ENCODE measurements around the gene TNS4. TPM values are rescaled to one million over a fixed set of nuclear protein-coding genes. Genes with fewer than 3 reads are reported as not detected.
A peak's percentile ranks its signal among the peaks of the same experiment; 100 is the strongest.

The TNS4 gene
- total RNA-seq, 1 donor from 2014 or later: not detected

DNA sequence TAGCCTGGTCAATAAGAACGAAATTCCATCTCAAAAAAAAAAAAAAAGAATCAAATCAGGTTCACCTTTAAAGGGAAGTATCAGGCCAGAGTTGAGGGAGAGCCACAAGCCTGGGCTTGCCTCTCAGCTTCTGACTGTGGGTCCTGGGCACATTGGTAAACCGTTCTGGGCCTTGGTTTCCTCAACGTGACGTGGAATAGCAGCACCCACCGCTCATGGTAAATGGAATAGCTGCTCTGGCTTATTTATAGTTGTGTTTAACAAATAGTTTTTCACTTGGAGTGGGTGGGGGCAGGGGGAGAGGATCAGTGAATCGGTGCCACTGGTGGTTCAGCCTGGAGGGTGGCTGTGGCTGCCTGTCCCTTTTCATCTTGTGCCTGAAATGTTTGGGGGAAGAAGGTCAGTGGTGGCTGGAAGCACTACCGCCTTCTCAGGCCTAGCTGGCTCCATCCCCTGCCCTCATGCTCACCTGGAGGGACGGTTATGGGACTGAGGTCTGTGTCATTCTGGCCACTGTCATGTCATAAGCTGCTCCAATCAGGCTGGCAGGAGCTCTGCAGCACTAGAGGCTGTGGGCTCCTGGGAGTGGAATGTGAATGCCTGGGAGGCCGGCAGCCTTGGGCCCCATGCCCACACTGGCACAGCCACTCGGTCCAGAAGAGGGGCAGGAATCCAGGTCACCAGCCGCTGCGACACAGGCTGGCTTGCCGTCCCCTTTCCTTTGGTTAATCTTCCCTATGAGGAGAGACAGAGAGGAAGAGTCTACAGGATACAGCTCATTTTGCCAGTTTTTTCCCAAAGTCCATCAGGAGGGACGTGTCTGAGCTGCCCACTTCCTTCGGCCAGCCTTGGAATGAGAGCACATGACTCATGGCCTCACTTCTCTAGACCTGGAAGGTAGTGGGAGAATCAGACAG, 36.9 kb upstream of the TNS4 start:
- Mint-ChIP-seq H3K27me3 (peaks cover 10% of the 10 kb centered on the region), H3K9me3 (ENCODE audit: low read depth) (no peaks in the 10 kb centered on the region), H3K4me1 (ENCODE audit: low read depth) (peaks cover 2% of the 10 kb centered on the region), H3K36me3 (ENCODE audit: insufficient read depth) (no peaks in the 10 kb centered on the region), H3K4me3 (ENCODE audit: low read depth) (no peak overlapping the region), H3K27ac (no peak overlapping the region)
- DNase-seq (ENCODE audit: low spot score, unreplicated experiment): no peak
- TF ChIP-seq, protein P1, sequence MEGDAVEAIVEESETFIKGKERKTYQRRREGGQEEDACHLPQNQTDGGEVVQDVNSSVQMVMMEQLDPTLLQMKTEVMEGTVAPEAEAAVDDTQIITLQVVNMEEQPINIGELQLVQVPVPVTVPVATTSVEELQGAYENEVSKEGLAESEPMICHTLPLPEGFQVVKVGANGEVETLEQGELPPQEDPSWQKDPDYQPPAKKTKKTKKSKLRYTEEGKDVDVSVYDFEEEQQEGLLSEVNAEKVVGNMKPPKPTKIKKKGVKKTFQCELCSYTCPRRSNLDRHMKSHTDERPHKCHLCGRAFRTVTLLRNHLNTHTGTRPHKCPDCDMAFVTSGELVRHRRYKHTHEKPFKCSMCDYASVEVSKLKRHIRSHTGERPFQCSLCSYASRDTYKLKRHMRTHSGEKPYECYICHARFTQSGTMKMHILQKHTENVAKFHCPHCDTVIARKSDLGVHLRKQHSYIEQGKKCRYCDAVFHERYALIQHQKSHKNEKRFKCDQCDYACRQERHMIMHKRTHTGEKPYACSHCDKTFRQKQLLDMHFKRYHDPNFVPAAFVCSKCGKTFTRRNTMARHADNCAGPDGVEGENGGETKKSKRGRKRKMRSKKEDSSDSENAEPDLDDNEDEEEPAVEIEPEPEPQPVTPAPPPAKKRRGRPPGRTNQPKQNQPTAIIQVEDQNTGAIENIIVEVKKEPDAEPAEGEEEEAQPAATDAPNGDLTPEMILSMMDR (IDR thresholded peaks at IDR 0.05; ENCODE audit: unreplicated experiment): no peak

DNA sequence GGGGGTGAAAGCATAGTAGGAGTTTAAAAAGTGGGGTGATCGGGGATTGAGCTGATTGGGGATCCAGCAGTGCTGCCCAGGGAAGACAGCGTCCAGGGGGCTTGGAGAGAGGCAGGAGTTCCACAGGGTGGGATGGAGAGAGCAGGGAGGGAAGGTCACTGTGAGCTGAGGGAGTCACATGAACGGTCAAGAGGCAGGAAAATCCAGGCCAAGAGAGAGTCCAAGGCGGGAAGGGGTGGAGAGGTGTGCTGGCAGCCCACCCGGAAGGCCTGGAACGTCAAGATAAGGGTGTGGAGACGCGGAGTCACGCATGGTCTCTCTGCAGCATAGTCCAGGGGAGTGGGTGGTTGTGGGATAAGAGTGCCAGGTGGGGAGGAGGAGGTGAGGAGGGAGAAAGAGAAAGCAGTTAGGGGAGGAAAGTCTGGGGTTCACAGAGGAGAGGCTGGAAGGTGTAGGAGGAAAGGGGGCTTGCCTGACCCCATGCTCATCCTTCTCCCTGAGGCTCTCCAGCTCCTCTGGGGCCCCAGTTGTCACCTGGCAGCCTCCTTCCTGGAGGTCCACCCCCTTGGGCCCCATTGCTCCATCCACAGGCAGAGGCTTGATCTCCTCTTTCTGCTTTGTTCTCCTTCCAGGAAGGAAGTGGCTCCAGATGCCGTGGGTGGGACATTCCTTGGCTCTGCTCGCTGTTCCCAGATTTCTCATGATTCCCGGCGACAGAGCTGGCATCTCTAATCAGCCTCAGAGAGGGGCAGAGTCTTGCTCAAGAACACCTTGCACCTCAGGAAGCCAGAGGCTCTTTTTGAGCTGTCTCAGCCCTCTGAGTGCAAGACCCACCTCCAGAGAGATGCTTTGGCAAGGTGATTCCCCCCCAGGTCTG, 35.1 kb upstream of the TNS4 start:
- H3K27ac Mint-ChIP-seq: peak overlapping the region; percentile 58
- H3K4me3 Mint-ChIP-seq (ENCODE audit: low read depth): no peak overlapping the region
- TF ChIP-seq, protein P1 (IDR thresholded peaks at IDR 0.05; ENCODE audit: unreplicated experiment): no peak
- no peaks in the 10 kb centered on the region for H3K9me3 Mint-ChIP-seq (ENCODE audit: low read depth)
- peaks cover 2% of the 10 kb centered on the region for H3K4me1 Mint-ChIP-seq (ENCODE audit: low read depth)
- H3K36me3 Mint-ChIP-seq (ENCODE audit: insufficient read depth): no peaks in the 10 kb centered on the region
- DNase-seq (ENCODE audit: low spot score, unreplicated experiment): no peak
- peaks cover 15% of the 10 kb centered on the region for H3K27me3 Mint-ChIP-seq

DNA sequence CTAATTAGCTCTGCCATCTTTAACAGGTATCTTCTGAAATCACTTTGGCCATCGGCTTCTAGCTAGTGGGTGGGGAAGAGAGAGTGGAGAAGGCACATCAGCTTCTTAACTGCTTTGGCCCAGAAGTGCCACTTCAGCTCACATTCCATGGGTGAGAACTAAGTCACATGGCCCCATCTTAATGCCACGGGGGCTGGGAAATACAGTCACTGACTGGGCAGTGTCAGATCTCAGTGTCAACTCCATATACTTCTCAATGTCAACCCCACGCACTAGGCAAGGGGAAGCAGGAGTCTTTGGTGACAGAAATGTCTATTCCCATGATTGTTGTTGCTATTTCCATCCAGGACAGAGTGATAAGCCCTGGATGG, 34.5 kb upstream of the TNS4 start:
- TF ChIP-seq, protein P1 (IDR thresholded peaks at IDR 0.05; ENCODE audit: unreplicated experiment): no peak
- no peaks in the 10 kb centered on the region for H3K36me3 Mint-ChIP-seq (ENCODE audit: insufficient read depth)
- peaks cover 16% of the 10 kb centered on the region for H3K27me3 Mint-ChIP-seq
- no peak for DNase-seq (ENCODE audit: low spot score, unreplicated experiment)
- H3K4me3 Mint-ChIP-seq (ENCODE audit: low read depth): no peak overlapping the region
- peak overlapping the region; percentile 58 for H3K27ac Mint-ChIP-seq
- no peaks in the 10 kb centered on the region for H3K9me3 Mint-ChIP-seq (ENCODE audit: low read depth)
- peaks cover 2% of the 10 kb centered on the region for H3K4me1 Mint-ChIP-seq (ENCODE audit: low read depth)

DNA sequence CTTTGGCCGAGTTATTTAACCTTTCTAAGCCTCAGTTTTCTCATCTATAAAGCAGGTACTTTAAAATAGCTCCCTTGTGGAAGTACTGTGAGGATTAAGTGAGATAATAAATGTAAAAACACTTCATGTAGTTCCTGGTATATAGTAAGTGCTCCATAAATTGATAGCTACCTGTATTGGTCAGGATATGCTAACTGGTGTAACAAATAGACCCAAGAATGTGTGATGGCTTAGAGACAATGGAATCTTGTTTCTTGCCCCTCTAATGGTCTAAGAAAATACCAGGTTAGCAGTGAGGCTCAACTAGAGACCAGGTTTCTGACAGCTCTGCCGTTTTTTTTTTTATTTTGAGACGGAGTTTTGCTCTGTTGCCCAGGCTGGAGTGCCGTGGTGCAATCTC, 34.0 kb upstream of the TNS4 start:
- H3K9me3 Mint-ChIP-seq (ENCODE audit: low read depth): no peaks in the 10 kb centered on the region
- no peak overlapping the region for H3K27ac Mint-ChIP-seq
- peaks cover 2% of the 10 kb centered on the region for H3K4me1 Mint-ChIP-seq (ENCODE audit: low read depth)
- DNase-seq (ENCODE audit: low spot score, unreplicated experiment): no peak
- peaks cover 17% of the 10 kb centered on the region for H3K27me3 Mint-ChIP-seq
- TF ChIP-seq, protein P1 (IDR thresholded peaks at IDR 0.05; ENCODE audit: unreplicated experiment): no peak
- H3K36me3 Mint-ChIP-seq (ENCODE audit: insufficient read depth): no peaks in the 10 kb centered on the region
- H3K4me3 Mint-ChIP-seq (ENCODE audit: low read depth): no peak overlapping the region

Data from progenitor cell of endocrine pancreas (in vitro differentiated cells).